ENCODE results near the gene PCDHB11.

- TF ChIP-seq CTCF (IDR thresholded peaks at IDR 0.05; ENCODE audit: low read depth, low read length) (no peak), EZH2phosphoT487 (IDR thresholded peaks at IDR 0.05; ENCODE audit: low read depth) (no peak)
These were observed 42.1 kb downstream of the PCDHB11 start for GRCh38 chr5:141241496-141241895.
